OCI-M1 (cell line): Measurements from ENCODE around the gene GRM4.
"Not testable (repeated sequence)": the region's sequence is repeated elsewhere in the genome, so short reads cannot be mapped to it uniquely, and the experiment has no call there.

Experiments
- DNase-seq: peaks from one replicate; lab custom pipeline; 2025; lab: John Stamatoyannopoulos, UW

The GRM4 gene

GRCh38 chr6:34146021-34146782 lies at the start of gene GRM4:
TSS of gene GRM4 (minus strand) at chr6:34146087. CDS start at chr6:34133496, 12,591 bp downstream.
- DNase-seq: no peak

DNA sequence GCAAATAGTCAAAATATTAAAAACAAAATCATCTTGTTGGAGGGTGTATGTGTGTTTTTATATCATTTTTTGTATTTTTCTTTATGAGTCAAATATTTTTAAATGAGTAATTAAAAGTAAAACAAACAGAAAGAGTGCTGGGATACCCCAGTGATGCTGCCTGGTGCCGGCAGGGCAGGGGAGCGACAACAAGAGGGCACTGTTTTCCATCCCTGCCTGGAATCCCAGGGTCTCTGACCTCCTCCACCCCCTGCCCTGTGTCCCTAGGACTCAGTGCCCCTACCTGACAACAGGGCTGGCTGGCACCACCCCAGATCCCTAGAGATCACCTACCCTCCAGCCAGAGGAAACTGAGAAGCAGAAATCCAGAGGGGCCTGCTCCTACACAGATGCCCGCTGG lies 48.9 kb upstream of the GRM4 start:
- DNase-seq: no peak

- DNase-seq: no peak
Observed at GRCh38 chr6:34190504-34191122, 44.7 kb upstream of the GRM4 start.

- peak; percentile 86 for DNase-seq
Observed at GRCh38 chr6:34189806-34190503, 44.1 kb upstream of the GRM4 start.

- not testable (repeated sequence) for DNase-seq
Observed at GRCh38 chr6:34184726-34185125, 38.8 kb upstream of the GRM4 start.

DNA sequence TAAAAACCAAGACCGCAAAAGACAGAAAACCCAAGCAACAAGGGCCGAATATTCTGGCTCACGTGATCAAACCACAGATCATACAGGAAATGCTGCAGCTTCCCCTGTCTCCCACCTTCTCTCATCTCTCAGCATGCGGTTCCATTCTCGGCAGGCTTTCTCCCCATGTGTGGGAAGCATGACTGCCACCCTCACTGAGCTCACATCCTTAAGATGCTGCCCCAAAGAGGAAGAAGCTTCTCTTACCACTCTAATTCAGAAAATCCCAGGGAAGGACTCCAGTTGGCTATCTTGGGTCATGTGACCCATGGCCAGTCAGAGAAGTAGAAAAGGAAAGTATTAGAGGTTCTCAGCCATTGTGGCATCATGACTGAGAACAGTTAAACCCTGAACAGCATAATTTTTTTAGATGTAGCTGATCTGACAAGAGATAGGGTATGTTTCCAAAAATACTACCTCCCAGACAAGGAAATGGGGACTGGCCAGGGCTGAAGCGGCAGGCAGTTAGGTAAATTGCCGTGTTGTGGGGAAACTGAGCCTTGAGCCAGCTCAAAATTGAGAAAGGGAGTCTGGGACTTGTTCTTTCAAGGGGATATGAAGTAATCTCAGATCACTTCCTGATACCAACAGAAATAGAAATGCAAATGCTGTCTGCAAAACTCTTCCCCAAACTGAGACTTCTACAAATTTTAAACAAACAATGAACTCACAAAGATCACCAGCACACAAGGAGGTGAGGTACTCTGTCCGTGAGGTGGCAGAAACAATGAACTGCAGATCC lies 37.1 kb upstream of the GRM4 start:
- peak; percentile 75 for DNase-seq

- DNase-seq: no peak
Observed at GRCh38 chr6:34181908-34182307, 36.0 kb upstream of the GRM4 start.

GRCh38 chr6:34179106-34179720 lies 33.3 kb upstream of the GRM4 start:
- no peak for DNase-seq

- DNase-seq: no peak
Observed at GRCh38 chr6:34178357-34179105, 32.6 kb upstream of the GRM4 start.

DNA sequence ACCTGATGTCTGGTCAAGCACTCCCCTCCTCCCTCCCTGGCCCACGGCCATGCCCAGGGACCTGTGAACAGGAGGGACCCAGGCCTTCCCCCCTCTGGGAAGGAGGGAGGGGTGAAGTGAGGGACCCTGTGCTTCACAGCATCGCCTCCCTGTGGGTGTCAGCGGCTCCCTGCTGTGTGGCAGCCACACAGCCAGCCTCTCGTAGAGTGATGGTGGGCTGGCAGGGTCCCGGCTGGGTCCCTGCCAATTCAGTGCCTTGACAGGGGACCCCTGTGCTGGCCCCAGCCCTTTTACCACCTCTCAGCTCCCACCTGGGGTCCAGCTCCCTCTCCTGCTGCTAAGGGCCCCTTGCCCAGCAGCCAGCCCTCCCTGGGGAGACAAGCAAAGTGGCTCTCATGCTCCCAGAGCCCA lies 31.3 kb upstream of the GRM4 start:
- DNase-seq: no peak

GRCh38 chr6:34176261-34177031 lies 30.6 kb upstream of the GRM4 start:
- DNase-seq: no peak

DNA sequence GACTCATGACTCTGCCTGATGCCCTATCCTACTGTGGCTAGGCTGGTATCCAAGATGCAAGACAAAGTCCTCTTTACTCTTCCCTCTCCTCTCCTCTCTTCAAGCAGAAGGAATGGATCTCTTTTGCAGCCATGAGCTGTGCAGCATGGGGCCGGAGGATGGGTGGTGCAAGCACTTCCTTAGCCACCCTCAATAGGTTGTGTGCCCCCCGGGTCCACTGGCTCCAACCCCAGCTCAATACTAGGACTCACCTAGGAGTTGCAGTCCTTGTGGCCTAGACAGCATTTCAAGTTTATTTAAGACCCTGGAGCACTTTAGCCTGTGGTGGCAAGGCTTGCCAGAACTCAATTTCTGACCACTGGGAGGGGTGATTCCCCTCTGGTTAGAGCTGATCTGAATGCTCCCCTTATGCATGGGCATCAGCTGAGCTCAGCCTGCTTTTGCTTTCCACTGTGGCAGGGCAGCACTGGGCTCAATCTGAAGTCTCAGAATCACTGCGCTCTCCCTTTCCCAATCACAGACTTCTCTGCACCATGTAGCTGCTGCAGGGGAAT lies 29.0 kb upstream of the GRM4 start:
- no peak for DNase-seq

GRCh38 chr6:34172961-34173775 lies 27.3 kb upstream of the GRM4 start:
- DNase-seq: no peak

DNA sequence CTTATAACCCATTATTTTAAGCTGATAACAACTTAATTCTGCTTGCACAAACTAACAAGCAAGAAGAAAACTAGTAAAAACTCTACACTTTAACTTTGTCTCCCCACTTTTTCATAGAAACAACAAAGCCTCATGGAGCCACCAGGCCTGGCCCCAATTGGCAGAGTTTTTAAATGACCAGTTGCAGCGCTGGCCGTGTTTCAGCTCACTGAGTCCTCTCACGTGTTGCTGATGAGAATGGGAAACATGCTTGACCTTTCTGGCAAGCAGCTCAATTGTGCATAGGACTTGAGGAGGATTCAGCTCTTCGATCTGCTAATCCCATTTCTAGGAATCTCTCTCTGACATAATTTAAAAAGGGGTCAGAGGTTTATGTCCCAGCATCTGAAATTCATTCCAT lies 24.5 kb upstream of the GRM4 start:
- no peak for DNase-seq

GRCh38 chr6:34169897-34170296 lies 24.0 kb upstream of the GRM4 start:
- no peak for DNase-seq

DNA sequence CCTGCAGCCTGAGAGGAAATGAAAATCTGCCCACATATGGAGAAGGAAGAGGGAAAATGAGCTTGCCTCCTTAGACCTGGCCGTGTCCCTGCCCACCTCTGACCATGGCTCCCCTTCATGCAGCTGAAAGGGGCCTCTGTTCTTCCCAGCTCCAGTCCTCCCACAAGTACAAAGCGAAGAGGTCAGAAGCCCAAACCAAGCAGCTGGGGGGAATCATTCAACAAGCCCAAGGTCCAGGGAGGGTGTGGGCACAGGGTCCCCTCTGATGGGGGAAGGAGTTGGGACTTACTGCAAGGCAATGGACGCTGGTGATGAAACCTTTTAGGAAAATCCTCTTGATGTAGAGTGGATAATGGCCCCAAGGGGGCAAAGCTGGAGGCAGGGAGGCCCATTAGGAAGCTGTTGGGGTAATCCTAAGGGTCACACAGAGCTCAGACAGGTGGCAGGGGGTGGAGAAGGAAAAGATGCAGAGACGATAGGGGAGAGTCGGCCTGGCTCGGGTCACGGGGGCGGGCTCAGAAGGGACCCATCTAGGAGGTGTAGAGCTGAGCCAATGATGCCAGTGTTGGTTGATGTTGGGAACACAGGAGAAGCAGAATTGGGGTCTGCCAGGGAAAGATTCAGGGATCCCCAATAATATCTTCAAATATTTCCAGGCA lies 16.1 kb upstream of the GRM4 start:
- DNase-seq: no peak

DNA sequence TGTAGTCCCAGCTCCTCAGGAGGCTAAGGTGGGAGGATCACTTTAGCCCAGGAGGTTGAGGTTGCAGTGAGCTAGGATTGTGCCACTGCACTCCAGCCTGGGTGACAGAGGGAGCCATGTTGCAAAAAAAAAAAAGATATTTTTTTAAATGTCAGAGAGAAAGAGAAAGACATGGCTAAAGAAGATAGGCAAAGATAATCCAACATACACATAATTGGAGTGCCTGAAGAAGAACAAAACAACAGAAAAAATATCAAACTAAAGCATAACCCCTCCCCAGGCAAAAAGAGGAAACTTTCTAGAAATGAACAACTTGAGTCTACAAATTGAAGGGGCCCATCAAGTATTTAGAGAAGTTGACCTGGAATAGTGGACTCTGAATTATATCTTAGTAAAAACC lies 14.0 kb upstream of the GRM4 start:
- DNase-seq: no peak

DNA sequence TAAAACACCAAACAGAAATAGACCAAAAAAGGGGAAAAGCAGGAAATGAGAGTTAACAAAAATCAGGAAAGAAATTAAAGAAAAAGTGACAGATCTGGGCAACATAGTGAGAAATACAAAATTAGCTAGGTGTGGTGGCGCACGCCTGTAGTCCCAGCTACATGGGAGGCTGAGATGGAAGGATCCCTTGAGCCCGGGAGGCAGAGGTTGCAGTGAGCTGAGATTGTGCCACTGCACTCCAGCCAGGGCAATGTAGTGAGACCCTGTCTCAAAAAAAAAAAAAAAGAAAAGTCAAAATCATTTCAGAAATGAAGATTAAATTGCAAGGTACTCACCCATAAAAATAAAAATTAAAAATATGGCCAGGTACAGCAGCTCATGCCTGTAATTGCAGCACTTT lies 13.0 kb upstream of the GRM4 start:
- DNase-seq: no peak

DNA sequence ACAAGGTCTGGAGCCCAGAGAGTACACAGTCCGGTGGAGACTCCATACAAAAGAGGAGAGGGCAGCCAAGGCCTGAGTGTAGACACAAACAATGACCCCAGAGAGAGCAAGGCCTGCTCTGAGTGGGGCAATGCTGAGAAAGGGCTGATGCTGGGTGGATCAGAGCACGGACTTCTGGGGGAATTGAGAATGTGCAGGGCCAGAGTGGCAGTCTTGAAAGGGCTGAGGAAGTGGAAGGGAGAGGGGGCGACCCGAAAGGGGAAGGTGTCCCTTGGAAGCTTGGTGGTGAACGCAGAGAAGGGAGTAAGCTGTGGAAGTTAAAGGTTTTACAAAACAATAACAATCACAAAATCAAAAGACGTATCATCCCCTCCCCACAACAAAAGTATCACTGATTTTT lies 12.0 kb upstream of the GRM4 start:
- DNase-seq: no peak
